Measurements from ENCODE around the gene CRHR2.

GRCh38 chr7:30700941-30701340, 18.7 kb upstream of the CRHR2 start:
- TF ChIP-seq CTCF (conservative IDR thresholded peaks at IDR 0.05; ENCODE audit: low read depth, low read length) = no peak
- no peak for TF ChIP-seq EZH2 (IDR thresholded peaks at IDR 0.05; ENCODE audit: borderline replicate concordance, low read depth, low read length, poor library complexity, severe bottlenecking)

All from A673 (cell line).